CD14-positive monocyte (primary cell): ENCODE measurements around the gene PEX11G. TPM values are rescaled to one million over a fixed set of nuclear protein-coding genes. Genes with fewer than 3 reads are reported as not detected.

Experiments
- DNase-seq, 3 donors: peaks; one replicate each; pipeline ENCODE4 v3.0.0-alpha.2; 2011 to 2022
- H2AFZ ChIP-seq: 2 replicates; pipeline ENCODE4 v1.6.0; 2012; ENCODE audit warnings: mild to moderate bottlenecking, low read depth, low read length, inconsistent platforms; ENCODE audit not compliant: insufficient read depth, poor library complexity, severe bottlenecking
- H3K27ac ChIP-seq, 2 donors: 1 replicate in 1 of 2; 2 replicates in 1 of 2; pipeline ENCODE4 v1.5.1; 2012 to 2013; ENCODE audit warnings: low read length in 2 of 2, control low read depth in 1 of 2, inconsistent platforms in 1 of 2, low read depth in 1 of 2, mild to moderate bottlenecking in 1 of 2
- H3K27me3 ChIP-seq, 2 donors: one replicate each; pipeline versions ENCODE4 v1.6.0 to v1.6.1; 2011 to 2013; ENCODE audit warnings: low read length in 2 of 2; ENCODE audit not compliant: control insufficient read depth in 2 of 2, insufficient read depth in 2 of 2
- H3K36me3 ChIP-seq, 2 donors: replicated peaks in 1 of 2; 1 replicate in 1 of 2; 2 replicates in 1 of 2; pipeline versions ENCODE4 v1.5.1 to v1.6.1; 2012 to 2013; ENCODE audit warnings: low read length in 2 of 2, control low read depth in 1 of 2, inconsistent platforms in 1 of 2, mild to moderate bottlenecking in 1 of 2; ENCODE audit not compliant: insufficient read depth in 2 of 2, control insufficient read depth in 1 of 2
- H3K4me1 ChIP-seq, 2 donors: 1 replicate in 1 of 2; 2 replicates in 1 of 2; pipeline versions ENCODE4 v1.5.1 to v1.6.1; 2012 to 2013; ENCODE audit warnings: low read length in 2 of 2, control low read depth in 1 of 2, inconsistent platforms in 1 of 2, mild to moderate bottlenecking in 1 of 2, moderate library complexity in 1 of 2; ENCODE audit not compliant: insufficient read depth in 2 of 2, control insufficient read depth in 1 of 2
- H3K4me2 ChIP-seq: replicated peaks from 2 replicates; pipeline ENCODE3; 2012; ENCODE audit warnings: low read length, moderate library complexity, mild to moderate bottlenecking; ENCODE audit not compliant: poor library complexity, severe bottlenecking; ENCODE audit errors: extremely low read depth
- H3K4me3 ChIP-seq, 3 experiments: fragments of 200-600 bp in 1 of 3; sonication (generic) in 1 of 3; replicated peaks in 1 of 3; 1 replicate in 2 of 3; 2 replicates in 1 of 3; pipeline ENCODE4 v1.5.1; 2011 to 2013; ENCODE audit warnings: low read length in 3 of 3, mild to moderate bottlenecking in 3 of 3, control low read depth in 2 of 3, low read depth in 2 of 3, inconsistent platforms in 1 of 3, moderate library complexity in 1 of 3
- H3K79me2 ChIP-seq: 2 replicates; pipeline ENCODE4 v1.6.0; 2012; ENCODE audit warnings: mild to moderate bottlenecking, control low read depth, inconsistent platforms, low read length, moderate library complexity; ENCODE audit not compliant: insufficient read depth
- H3K9ac ChIP-seq: 2 replicates; pipeline ENCODE4 v1.6.0; 2017; ENCODE audit warnings: low read length, mild to moderate bottlenecking; ENCODE audit not compliant: insufficient read depth, poor library complexity, severe bottlenecking
- H3K9me3 ChIP-seq, 2 donors: replicated peaks in 1 of 2; 1 replicate in 1 of 2; 2 replicates in 1 of 2; pipeline versions ENCODE4 v1.5.1 to v1.6.1; 2012 to 2013; ENCODE audit warnings: low read length in 2 of 2, control low read depth in 1 of 2; ENCODE audit not compliant: control insufficient read depth in 1 of 2, insufficient read depth in 1 of 2
- H4K20me1 ChIP-seq: 2 replicates; pipeline ENCODE4 v1.6.0; 2012; ENCODE audit warnings: mild to moderate bottlenecking, low read length, control low read depth, moderate library complexity; ENCODE audit not compliant: insufficient read depth
- H3K27ac Mint-ChIP-seq, 7 donors: one replicate each; pipeline ENCODE4 v1.8.0; 2020; ENCODE audit warnings: mild to moderate bottlenecking in 7 of 7, mixed read lengths in 7 of 7, moderate library complexity in 6 of 7, inconsistent platforms in 2 of 7
- H3K27me3 Mint-ChIP-seq, 3 donors: one replicate each; pipeline ENCODE4 v1.8.0; 2021 to 2022; ENCODE audit warnings: low read depth in 3 of 3, mild to moderate bottlenecking in 3 of 3, mixed read lengths in 3 of 3, moderate library complexity in 3 of 3, inconsistent platforms in 1 of 3
- H3K36me3 Mint-ChIP-seq, 2 donors: one replicate each; pipeline ENCODE4 v1.8.0; 2020; ENCODE audit warnings: mixed read lengths in 2 of 2, inconsistent platforms in 1 of 2, mild to moderate bottlenecking in 1 of 2
- H3K4me1 Mint-ChIP-seq: one replicate; pipeline ENCODE4 v1.8.0; 2020; ENCODE audit warnings: mild to moderate bottlenecking, mixed read lengths
- H3K4me3 Mint-ChIP-seq, 2 donors: one replicate each; pipeline ENCODE4 v1.8.0; 2020; ENCODE audit warnings: mild to moderate bottlenecking in 2 of 2, mixed read lengths in 2 of 2, moderate library complexity in 1 of 2
- H3K9me3 Mint-ChIP-seq, 7 donors: one replicate each; pipeline ENCODE4 v1.8.0; 2020 to 2022; ENCODE audit warnings: mixed read lengths in 7 of 7, mild to moderate bottlenecking in 6 of 7, moderate library complexity in 6 of 7, inconsistent platforms in 2 of 7
- CTCF ChIP-seq: fragments of 200-600 bp; IDR thresholded peaks from one replicate; pipeline ENCODE4 v1.8.0; 2022; ENCODE audit warnings: antibody characterized with exemption, mild to moderate bottlenecking
- WGBS: methylation state at CpG from one replicate; pipeline ENCODE4 v1.1.5; 2013; ENCODE audit warnings: missing lambda C conversion rate; ENCODE audit not compliant: insufficient coverage; 5-methylcytosine and 5-hydroxymethylcytosine counted together
- intact Hi-C, 2 donors: fragments of 100-400 bp; cut with micrococcal nuclease; formaldehyde crosslinking; loops; one replicate each; pipeline versions ENCODE4 v1.15.0 to v1.15.1; 2023
- polyA plus RNA-seq, 3 donors: library from polyadenylated mRNA; depleted of rRNA in 1 of 3; unstranded in 2 of 3; stranded (reverse) in 1 of 3; fragments of 300-500 nt in 2 of 3; fragments of >200 nt in 1 of 3; fragmentation: Illumina TruSeq in 2 of 3; gene quantifications; 1 replicate in 2 of 3; 2 replicates in 1 of 3; pipeline ENCODE4 v1.2.3, GENCODE V29; 2012 to 2021

PEX11G gene
- polyA plus RNA-seq, 3 donors = 0.77 to 3.0 (median 1.4) TPM

- H3K4me1 Mint-ChIP-seq = peaks cover 27% of the 10 kb centered on the region
- intact Hi-C loops = no loop called here
- H3K36me3 Mint-ChIP-seq = peaks cover 0 to 4% of the 10 kb centered on the region in 2 donors
- Histone ChIP-seq H3K9me3 (no peaks in the 10 kb centered on the region), H3K4me2 (no peak overlapping the region), H3K4me3 (no peak overlapping the region), H3K27me3 (no peaks in the 10 kb centered on the region), H2AFZ (no peak overlapping the region), H3K9ac (no peak overlapping the region), H4K20me1 (no peaks in the 10 kb centered on the region), H3K36me3 (no peaks in the 10 kb centered on the region), H3K79me2 (no peaks in the 10 kb centered on the region), H3K4me1 (peaks cover 21 to 29% of the 10 kb centered on the region in 2 donors), H3K27ac (peak overlapping the region; percentile 20 to 27)
- no peak overlapping the region for H3K4me3 Mint-ChIP-seq
- H3K27me3 Mint-ChIP-seq = peaks cover 2 to 12% (median 9%) of the 10 kb centered on the region in 3 donors
- no peak for TF ChIP-seq CTCF
- H3K9me3 Mint-ChIP-seq = no peaks in the 10 kb centered on the region
- DNase-seq = no peak
- 63% methylated on average over 9 of the region's 11 CpGs for WGBS
- peak overlapping the region; percentile 64 to 93 (median 79) for H3K27ac Mint-ChIP-seq
These were observed 8.4 kb downstream of the PEX11G start for GRCh38 chr19:7480222-7480969.

GRCh38 chr19:7478843-7479227, 10.0 kb downstream of the PEX11G start:
- no peaks in the 10 kb centered on the region for H4K20me1 ChIP-seq
- H3K27me3 Mint-ChIP-seq = peaks cover 2 to 9% (median 9%) of the 10 kb centered on the region in 3 donors
- DNase-seq = no peak
- WGBS = 99% methylated on average over 7 of the region's 9 CpGs
- no peaks in the 10 kb centered on the region for H3K9me3 Mint-ChIP-seq
- H3K27ac Mint-ChIP-seq = no peak overlapping the region
- no peak overlapping the region for H3K4me2 ChIP-seq
- no peak for TF ChIP-seq CTCF
- H3K27ac ChIP-seq = no peak overlapping the region
- peaks cover 21 to 29% of the 10 kb centered on the region in 2 donors for H3K4me1 ChIP-seq
- H3K36me3 Mint-ChIP-seq = peaks cover 0 to 16% of the 10 kb centered on the region in 2 donors
- H3K4me3 ChIP-seq = no peak overlapping the region
- H3K36me3 ChIP-seq = no peaks in the 10 kb centered on the region
- intact Hi-C loops = no loop called here
- H3K27me3 ChIP-seq = no peaks in the 10 kb centered on the region
- no peak overlapping the region for H3K4me3 Mint-ChIP-seq
- no peak overlapping the region for H3K9ac ChIP-seq
- no peaks in the 10 kb centered on the region for H3K9me3 ChIP-seq
- H3K4me1 Mint-ChIP-seq = peaks cover 27% of the 10 kb centered on the region
- H3K79me2 ChIP-seq = no peaks in the 10 kb centered on the region
- no peak overlapping the region for H2AFZ ChIP-seq
